Measurements from ENCODE around the gene DDX54. TPM values are rescaled to one million over a fixed set of nuclear protein-coding genes. Genes with fewer than 3 reads are reported as not detected.
"Not testable (repeated sequence)": the region's sequence is repeated elsewhere in the genome, so short reads cannot be mapped to it uniquely, and the experiment has no call there.

Gene DDX54
- total RNA-seq, 2 experiments from 2014 or later = 70.1 to 74.2 TPM

GRCh38 chr12:113146999-113147398 is 38.3 kb downstream of the DDX54 start:
- POLR2A ChIA-PET = no interaction called here
- no peaks in the 10 kb centered on the region for H3K4me1 Mint-ChIP-seq
- no peak overlapping the region for H3K27ac Mint-ChIP-seq
- no peaks in the 10 kb centered on the region for H3K9me3 Mint-ChIP-seq
- H3K4me3 Mint-ChIP-seq = no peak overlapping the region
- no peak for ATAC-seq (ENCODE audit: low read depth)
- DNase-seq = no peak
- H3K27me3 Mint-ChIP-seq = peaks cover 26% of the 10 kb centered on the region
- no peaks in the 10 kb centered on the region for H3K36me3 Mint-ChIP-seq

GRCh38 chr12:113145720-113146551 is 39.3 kb downstream of the DDX54 start:
- Mint-ChIP-seq H3K27ac (no peak overlapping the region), H3K27me3 (peaks cover 23% of the 10 kb centered on the region), H3K36me3 (no peaks in the 10 kb centered on the region), H3K9me3 (no peaks in the 10 kb centered on the region), H3K4me1 (no peaks in the 10 kb centered on the region), H3K4me3 (no peak overlapping the region)
- DNase-seq (no peak), ATAC-seq (ENCODE audit: low read depth) (no peak)
- POLR2A ChIA-PET = no interaction called here

GRCh38 chr12:113144806-113145205 is 40.5 kb downstream of the DDX54 start:
- H3K36me3 Mint-ChIP-seq = no peaks in the 10 kb centered on the region
- DNase-seq = no peak

GRCh38 chr12:113143959-113144358 is 41.3 kb downstream of the DDX54 start:
- H3K27ac Mint-ChIP-seq = no peak overlapping the region
- no peak overlapping the region for H3K4me3 Mint-ChIP-seq
- no peak for DNase-seq
- H3K9me3 Mint-ChIP-seq = no peaks in the 10 kb centered on the region
- H3K36me3 Mint-ChIP-seq = no peaks in the 10 kb centered on the region
- H3K4me1 Mint-ChIP-seq = no peaks in the 10 kb centered on the region
- POLR2A ChIA-PET = no interaction called here
- ATAC-seq (ENCODE audit: low read depth) = no peak
- H3K27me3 Mint-ChIP-seq = peaks cover 17% of the 10 kb centered on the region

More at GRCh38 chr12:113144806-113145205, 40.5 kb downstream of the DDX54 start:
- Mint-ChIP-seq H3K27me3 (peaks cover 17% of the 10 kb centered on the region), H3K27ac (no peak overlapping the region), H3K4me1 (no peaks in the 10 kb centered on the region), H3K4me3 (no peak overlapping the region), H3K9me3 (no peaks in the 10 kb centered on the region)
- ATAC-seq (ENCODE audit: low read depth) = no peak
- POLR2A ChIA-PET = no interaction called here

- ATAC-seq (ENCODE audit: low read depth) (no peak), DNase-seq (no peak)
- H3K4me1 Mint-ChIP-seq = no peaks in the 10 kb centered on the region
- no peaks in the 10 kb centered on the region for H3K9me3 Mint-ChIP-seq
- POLR2A ChIA-PET = no interaction called here
- H3K36me3 Mint-ChIP-seq = no peaks in the 10 kb centered on the region
- H3K27ac Mint-ChIP-seq = no peak overlapping the region
- peaks cover 11% of the 10 kb centered on the region for H3K27me3 Mint-ChIP-seq
- no peak overlapping the region for H3K4me3 Mint-ChIP-seq
Observed at GRCh38 chr12:113142886-113143332, 42.4 kb downstream of the DDX54 start.

GRCh38 chr12:113142173-113142885 is 42.9 kb downstream of the DDX54 start:
- H3K27ac Mint-ChIP-seq = no peak overlapping the region
- H3K4me3 Mint-ChIP-seq = no peak overlapping the region
- H3K36me3 Mint-ChIP-seq = no peaks in the 10 kb centered on the region
- H3K4me1 Mint-ChIP-seq = no peaks in the 10 kb centered on the region
- H3K9me3 Mint-ChIP-seq = no peaks in the 10 kb centered on the region
- DNase-seq (no peak), ATAC-seq (ENCODE audit: low read depth) (no peak)
- peaks cover 7% of the 10 kb centered on the region for H3K27me3 Mint-ChIP-seq
- POLR2A ChIA-PET = no interaction called here

- DNase-seq; H3K27ac Mint-ChIP-seq; H3K27me3 Mint-ChIP-seq; H3K36me3 Mint-ChIP-seq; H3K4me3 Mint-ChIP-seq; ATAC-seq (ENCODE audit: low read depth); POLR2A ChIA-PET; H3K4me1 Mint-ChIP-seq; H3K9me3 Mint-ChIP-seq: not testable (repeated sequence)
Observed at GRCh38 chr12:113141716-113142115, 43.6 kb downstream of the DDX54 start.

- DNase-seq (no peak), ATAC-seq (ENCODE audit: low read depth) (no peak)
- H3K27me3 Mint-ChIP-seq = peaks cover 1% of the 10 kb centered on the region
- H3K4me3 Mint-ChIP-seq = no peak overlapping the region
- no peaks in the 10 kb centered on the region for H3K9me3 Mint-ChIP-seq
- no peak overlapping the region for H3K27ac Mint-ChIP-seq
- POLR2A ChIA-PET = interaction anchor here (0.7 kb wide), 1 partner anchor 11 kb away, joined by 4 read pairs; no protein-coding TSS in a partner anchor
- peaks cover 9% of the 10 kb centered on the region for H3K4me1 Mint-ChIP-seq
- H3K36me3 Mint-ChIP-seq = no peaks in the 10 kb centered on the region
Observed at GRCh38 chr12:113140706-113141105, 44.6 kb downstream of the DDX54 start.

- Mint-ChIP-seq H3K4me3 (no peak overlapping the region), H3K9me3 (no peaks in the 10 kb centered on the region), H3K36me3 (no peaks in the 10 kb centered on the region), H3K4me1 (peaks cover 11% of the 10 kb centered on the region), H3K27ac (no peak overlapping the region), H3K27me3 (peaks cover 2% of the 10 kb centered on the region)
- DNase-seq (no peak), ATAC-seq (ENCODE audit: low read depth) (no peak)
- POLR2A ChIA-PET = no interaction called here
Observed at GRCh38 chr12:113138826-113139225, 46.5 kb downstream of the DDX54 start.

- no peak overlapping the region for H3K27ac Mint-ChIP-seq
Observed at GRCh38 chr12:113137861-113138783, 47.2 kb downstream of the DDX54 start.

GRCh38 chr12:113136990-113137511 is 48.2 kb downstream of the DDX54 start:
- ATAC-seq (ENCODE audit: low read depth) = no peak
- no peak overlapping the region for H3K27ac Mint-ChIP-seq
- no peaks in the 10 kb centered on the region for H3K36me3 Mint-ChIP-seq
- POLR2A ChIA-PET = no interaction called here
- no peaks in the 10 kb centered on the region for H3K9me3 Mint-ChIP-seq
- no peak for DNase-seq
- peaks cover 2% of the 10 kb centered on the region for H3K27me3 Mint-ChIP-seq
- H3K4me3 Mint-ChIP-seq = no peak overlapping the region
- peaks cover 11% of the 10 kb centered on the region for H3K4me1 Mint-ChIP-seq

More at GRCh38 chr12:113137861-113138783, 47.2 kb downstream of the DDX54 start:
- ATAC-seq (ENCODE audit: low read depth) (no peak), DNase-seq (no peak)
- POLR2A ChIA-PET = no interaction called here
- Mint-ChIP-seq H3K27me3 (peaks cover 2% of the 10 kb centered on the region), H3K4me1 (peaks cover 11% of the 10 kb centered on the region), H3K4me3 (no peak overlapping the region), H3K9me3 (no peaks in the 10 kb centered on the region), H3K36me3 (no peaks in the 10 kb centered on the region)

GRCh38 chr12:113136128-113136989 is 48.9 kb downstream of the DDX54 start:
- H3K4me1 Mint-ChIP-seq = peaks cover 11% of the 10 kb centered on the region
- ATAC-seq (ENCODE audit: low read depth) = peak; percentile 65
- POLR2A ChIA-PET = interaction anchor here (0.9 kb wide), 1 partner anchor 16 kb away, joined by 4 read pairs; no protein-coding TSS in a partner anchor
- H3K27ac Mint-ChIP-seq = peak overlapping the region; percentile 79
- H3K36me3 Mint-ChIP-seq = no peaks in the 10 kb centered on the region
- H3K9me3 Mint-ChIP-seq = no peaks in the 10 kb centered on the region
- H3K4me3 Mint-ChIP-seq = peak overlapping the region; percentile 81
- DNase-seq = peak; percentile 66
- peaks cover 2% of the 10 kb centered on the region for H3K27me3 Mint-ChIP-seq
